Transverse colon (tissue), 4 donors: ENCODE results near the gene ADGRA3. TPM values are rescaled to one million over a fixed set of nuclear protein-coding genes. Genes with fewer than 3 reads are reported as not detected.

Experiments
- DNase-seq: peaks from one replicate; pipeline ENCODE4 v3.0.0-alpha.2; 2019
- H3K27ac ChIP-seq, 4 donors: fragments of 200-600 bp; sonication (generic); 2 replicates each; pipeline ENCODE4 v1.5.1; 2016 to 2018; ENCODE audit warnings: inconsistent platforms in 4 of 4
- H3K27me3 ChIP-seq: fragments of 200-600 bp; sonication (generic); 2 replicates; pipeline ENCODE4 v1.5.1; 2017; ENCODE audit warnings: inconsistent platforms
- H3K36me3 ChIP-seq, 4 donors: fragments of 200-600 bp; sonication (generic); 2 replicates each; pipeline ENCODE4 v1.5.1; 2017 to 2019; ENCODE audit warnings: inconsistent platforms in 4 of 4
- H3K4me1 ChIP-seq, 4 donors: fragments of 200-600 bp; sonication (generic); 2 replicates each; pipeline ENCODE4 v1.5.1; 2017 to 2020; ENCODE audit warnings: inconsistent platforms in 4 of 4
- H3K4me3 ChIP-seq, 4 donors: fragments of 200-600 bp; sonication (generic); 1 replicate in 1 of 4; 2 replicates in 3 of 4; pipeline versions ENCODE4 v1.5.1 to v1.6.1; 2017 to 2019; ENCODE audit warnings: inconsistent platforms in 4 of 4
- H3K9me3 ChIP-seq, 2 donors: fragments of 200-600 bp; sonication (generic); 2 replicates each; pipeline ENCODE4 v1.5.1; 2017 to 2019; ENCODE audit warnings: inconsistent platforms in 2 of 2
- EP300 ChIP-seq: sonication (generic); formaldehyde crosslinking; IDR thresholded peaks from one replicate; pipeline ENCODE4 v1.6.1; 2017; ENCODE audit warnings: antibody characterized with exemption, low read depth
- POLR2A ChIP-seq: fragments of 450-650 bp; IDR thresholded peaks from one replicate; pipeline ENCODE4 v1.6.1; 2016; ENCODE audit warnings: antibody characterized with exemption, mild to moderate bottlenecking, moderate library complexity
- POLR2AphosphoS5 ChIP-seq, 3 donors: sonication (generic); formaldehyde crosslinking; IDR thresholded peaks; one replicate each; pipeline ENCODE4 v1.6.1; 2016; ENCODE audit warnings: antibody characterized with exemption in 3 of 3
- WGBS, 2 donors: methylation state at CpG; one replicate each; pipeline ENCODE4 v1.1.5; 2018; ENCODE audit warnings: low coverage in 1 of 2; 5-methylcytosine and 5-hydroxymethylcytosine counted together
- in situ Hi-C, 4 donors: fragments of 200-750 bp; cut with MboI; loops; one replicate each; pipeline versions ENCODE4 v1.15.0 to v1.15.1; 2017; ENCODE audit warnings: low sequenced_read_pairs in 3 of 4, low pct_ligation_motif_present in 1 of 4, low pct_unique_long_range_greater_than_20kb in 1 of 4
- intact Hi-C: fragments of 100-400 bp; cut with DNase I; formaldehyde crosslinking; loops from one replicate; pipeline ENCODE4 v1.15.1; 2023; ENCODE audit warnings: low total_unique reads
- total RNA-seq, 4 donors: library from RNA; depleted of rRNA; stranded (reverse); fragments of >200 nt; gene quantifications; one replicate each; pipeline ENCODE4 v1.1.0, GENCODE V29; 2016
- TF ChIP-seq, protein P1 (sequence below), 5 experiments: fragments of 200-600 bp in 3 of 5; fragments of 450-650 bp in 2 of 5; sonication (generic) in 3 of 5; IDR thresholded peaks; 1 replicate in 2 of 5; 2 replicates in 3 of 5; pipeline ENCODE4 v1.5.1; 2016 to 2017; ENCODE audit warnings: antibody characterized with exemption in 5 of 5, inconsistent platforms in 3 of 5, mild to moderate bottlenecking in 2 of 5, moderate library complexity in 1 of 5

The ADGRA3 gene
- total RNA-seq, 4 donors from 2014 or later = 76.7 to 126 (median 91.1) TPM

GRCh38 chr4:22492987-22493386, 22.9 kb downstream of the ADGRA3 start:
- WGBS, 2 donors = 82% methylated on average over 2 of the region's 2 CpGs; no CpG with 5 or more reads in 1 of the 2 donors
- Histone ChIP-seq H3K27ac (peak overlapping the region in 3 of 4 donors; percentile 17 to 75 (median 73)), H3K36me3 (no peaks in the 10 kb centered on the region), H3K4me1 (peaks cover 14 to 71% (median 29%) of the 10 kb centered on the region in 4 donors), H3K27me3 (no peaks in the 10 kb centered on the region), H3K4me3 (no peak overlapping the region), H3K9me3 (no peaks in the 10 kb centered on the region)
- DNase-seq = no peak
- TF ChIP-seq EP300 (no peak), POLR2AphosphoS5 (IDR thresholded peaks at IDR 0.05) (no peak), POLR2A (no peak)
- TF ChIP-seq, protein P1, sequence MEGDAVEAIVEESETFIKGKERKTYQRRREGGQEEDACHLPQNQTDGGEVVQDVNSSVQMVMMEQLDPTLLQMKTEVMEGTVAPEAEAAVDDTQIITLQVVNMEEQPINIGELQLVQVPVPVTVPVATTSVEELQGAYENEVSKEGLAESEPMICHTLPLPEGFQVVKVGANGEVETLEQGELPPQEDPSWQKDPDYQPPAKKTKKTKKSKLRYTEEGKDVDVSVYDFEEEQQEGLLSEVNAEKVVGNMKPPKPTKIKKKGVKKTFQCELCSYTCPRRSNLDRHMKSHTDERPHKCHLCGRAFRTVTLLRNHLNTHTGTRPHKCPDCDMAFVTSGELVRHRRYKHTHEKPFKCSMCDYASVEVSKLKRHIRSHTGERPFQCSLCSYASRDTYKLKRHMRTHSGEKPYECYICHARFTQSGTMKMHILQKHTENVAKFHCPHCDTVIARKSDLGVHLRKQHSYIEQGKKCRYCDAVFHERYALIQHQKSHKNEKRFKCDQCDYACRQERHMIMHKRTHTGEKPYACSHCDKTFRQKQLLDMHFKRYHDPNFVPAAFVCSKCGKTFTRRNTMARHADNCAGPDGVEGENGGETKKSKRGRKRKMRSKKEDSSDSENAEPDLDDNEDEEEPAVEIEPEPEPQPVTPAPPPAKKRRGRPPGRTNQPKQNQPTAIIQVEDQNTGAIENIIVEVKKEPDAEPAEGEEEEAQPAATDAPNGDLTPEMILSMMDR (IDR thresholded peaks at IDR 0.05) = no peak
- intact Hi-C loops (no loop called here), in situ Hi-C loops (no loop called here)

DNA sequence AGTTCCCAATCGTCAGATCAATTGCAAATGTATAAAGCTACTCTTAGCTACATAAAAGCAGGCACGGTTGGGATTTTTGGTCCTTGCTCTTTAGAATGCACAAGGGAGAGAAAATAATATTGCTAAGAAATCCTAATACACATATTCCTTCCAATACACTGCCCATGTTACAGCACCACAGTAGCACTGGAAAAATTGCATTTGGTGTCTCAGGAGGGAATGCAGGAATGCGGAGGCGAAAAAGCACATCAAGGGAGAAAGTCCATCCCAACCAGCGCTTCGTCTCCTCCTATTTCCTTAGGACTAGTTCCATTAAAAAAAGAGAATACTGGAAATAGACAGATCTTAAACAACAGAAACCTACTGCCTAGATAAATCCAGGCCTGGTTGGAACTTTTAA, 23.9 kb downstream of the ADGRA3 start:
- 82 to 97% methylated on average over 6 of the region's 6 CpGs for WGBS, 2 donors
- in situ Hi-C loops = no loop called here
- no peak for TF ChIP-seq POLR2A
- TF ChIP-seq, protein P1 (IDR thresholded peaks at IDR 0.05) = no peak
- no peak for TF ChIP-seq POLR2AphosphoS5 (IDR thresholded peaks at IDR 0.05)
- no peak for TF ChIP-seq EP300

DNA sequence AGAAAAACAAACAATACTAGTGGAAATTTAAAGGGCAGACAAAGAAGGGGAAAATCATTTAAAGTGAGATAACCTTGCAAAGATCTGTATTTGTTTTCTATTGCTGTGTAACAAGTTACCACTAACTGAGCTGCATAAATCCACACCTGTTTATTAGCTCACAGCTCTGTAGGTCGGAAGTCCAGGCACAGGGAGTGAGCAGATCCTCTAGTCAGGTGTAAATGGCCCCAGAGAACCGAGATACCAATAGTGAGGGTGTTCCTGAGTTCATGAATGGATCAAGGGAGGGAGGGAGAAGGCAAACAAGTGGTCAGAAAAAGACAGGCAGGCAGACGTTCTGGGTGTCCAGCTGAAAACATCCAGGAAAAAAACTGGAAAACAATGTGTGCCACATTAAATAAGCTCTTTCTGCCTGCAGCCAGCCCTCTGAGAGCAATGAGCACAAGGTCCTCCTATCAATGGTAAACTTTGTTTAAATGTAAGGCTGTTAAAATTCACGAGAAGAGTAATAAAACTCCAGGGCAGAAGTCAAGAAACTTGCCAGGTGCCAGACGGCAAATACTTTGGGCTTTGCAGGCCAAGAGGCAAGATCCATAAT, 25.0 kb downstream of the ADGRA3 start:
- peak; percentile 50 for DNase-seq
- Histone ChIP-seq H3K27ac (peak overlapping the region; percentile 70 to 79 (median 74)), H3K36me3 (no peaks in the 10 kb centered on the region), H3K4me3 (peak overlapping the region in 1 of 4 donors; percentile 10), H3K4me1 (peaks cover 14 to 71% (median 29%) of the 10 kb centered on the region in 4 donors), H3K9me3 (no peaks in the 10 kb centered on the region), H3K27me3 (no peaks in the 10 kb centered on the region)
- WGBS, 2 donors = 42 to 45% methylated on average over 4 to 5 of the region's 5 CpGs
- intact Hi-C loops (no loop called here), in situ Hi-C loops (no loop called here)
- TF ChIP-seq EP300 = no peak
- TF ChIP-seq, protein P1 (IDR thresholded peaks at IDR 0.05) = no peak
- TF ChIP-seq POLR2AphosphoS5 (IDR thresholded peaks at IDR 0.05) = peak in 2 of 3 donors; percentile 31 to 63
- peak; percentile 30 for TF ChIP-seq POLR2A

More for the DNA sequence above, 23.9 kb downstream of the ADGRA3 start:
- Histone ChIP-seq H3K4me3 (no peak overlapping the region), H3K36me3 (no peaks in the 10 kb centered on the region), H3K9me3 (no peaks in the 10 kb centered on the region), H3K4me1 (peaks cover 14 to 71% (median 29%) of the 10 kb centered on the region in 4 donors), H3K27ac (peak overlapping the region; percentile 70 to 79 (median 74)), H3K27me3 (no peaks in the 10 kb centered on the region)
- intact Hi-C loops = no loop called here
- no peak for DNase-seq

- Histone ChIP-seq H3K4me3 (no peak overlapping the region), H3K4me1 (peaks cover 12 to 79% (median 39%) of the 10 kb centered on the region in 4 donors), H3K36me3 (no peaks in the 10 kb centered on the region), H3K27ac (no peak overlapping the region), H3K27me3 (no peaks in the 10 kb centered on the region), H3K9me3 (no peaks in the 10 kb centered on the region)
- in situ Hi-C loops = no loop called here
- TF ChIP-seq POLR2A = no peak
- no peak for TF ChIP-seq EP300
- TF ChIP-seq POLR2AphosphoS5 (IDR thresholded peaks at IDR 0.05) = no peak
- TF ChIP-seq, protein P1 (IDR thresholded peaks at IDR 0.05) = no peak
- 17 to 57% methylated on average over 1 of the region's 1 CpG for WGBS, 2 donors
- intact Hi-C loops = no loop called here
- DNase-seq = no peak
Observed at GRCh38 chr4:22488106-22488505, 27.8 kb downstream of the ADGRA3 start.
